K562 (cell line): ENCODE data around the gene ABCC6. TPM values are rescaled to one million over a fixed set of nuclear protein-coding genes. Genes with fewer than 3 reads are reported as not detected.
A peak's percentile ranks its signal among the peaks of the same experiment; 100 is the strongest.

Experiments used
- ATAC-seq: fragments of 200-7000 bp; cut with Tn5 transposase; 3 replicates; pipeline ENCODE4 v1.9.1; 2020; ENCODE audit warnings: moderate library complexity
- BruUV-seq: library from RNA; stranded (reverse); fragments of 400-500 nt; replicated peaks from 2 replicates; lab custom pipeline; 2021; lab: Mats Ljungman, UMichigan
- CTCF ChIA-PET: fragments of 300-600 bp; formaldehyde crosslinking; extraction: SDS; loops from one replicate; lab custom pipeline; 2021; ENCODE audit warnings: low intra/inter-chr PET ratio; lab: Yijun Ruan, JAX
- POLR2A ChIA-PET: fragments of 300-600, 350-650 bp; sonication (Branson Sonifier 250); formaldehyde crosslinking; extraction: SDS; loops from one replicate; lab custom pipeline; 2021; ENCODE audit warnings: antibody characterized with exemption, inconsistent platforms; lab: Yijun Ruan, JAX
- DNase-seq, 4 experiments: peaks; one replicate each; pipeline versions ENCODE4 v3.0.0 to v3.0.0-alpha.2; 2011 to 2018; ENCODE audit warnings: low spot score in 3 of 4, mixed read lengths in 3 of 4; ENCODE audit errors: extremely low read depth in 1 of 4
- FAIRE-seq: peaks from 2 replicates; lab custom pipeline; 2011; peaks lifted over from hg19 to GRCh38; lab: Jason Lieb, UNC
- H2AFZ ChIP-seq: 2 replicates; pipeline ENCODE4 v1.6.0; 2011; ENCODE audit warnings: low read depth, low read length, control low read depth, inconsistent platforms
- H3K27ac ChIP-seq: fragments of 200-600 bp; 3 replicates; pipeline ENCODE4 v1.8.0; 2011; ENCODE audit warnings: low read depth, mild to moderate bottlenecking, control low read depth, inconsistent platforms, low read length, moderate library complexity, mixed read lengths; ENCODE audit errors: extremely low read depth
- H3K27me3 ChIP-seq, 2 experiments: fragments of 300-600 bp in 1 of 2; 2 replicates in 1 of 2; 3 replicates in 1 of 2; pipeline versions ENCODE4 v1.6.0 to v1.8.0; 2011; ENCODE audit warnings: inconsistent platforms in 2 of 2, low read length in 2 of 2, mild to moderate bottlenecking in 1 of 2, mixed read lengths in 1 of 2, moderate library complexity in 1 of 2; ENCODE audit not compliant: control insufficient read depth in 2 of 2, insufficient read depth in 2 of 2
- H3K36me3 ChIP-seq: fragments of 300-600 bp; 3 replicates; pipeline ENCODE4 v1.8.0; 2011; ENCODE audit warnings: mild to moderate bottlenecking, low read length, inconsistent platforms; ENCODE audit not compliant: control insufficient read depth, insufficient read depth
- H3K4me1 ChIP-seq, 2 experiments: fragments of 200-600 bp in 1 of 2; replicated peaks in 1 of 2; 2 replicates in 1 of 2; 3 replicates in 1 of 2; pipeline versions ENCODE4 v1.5.1 to v1.8.0; 2011; ENCODE audit warnings: inconsistent platforms in 2 of 2, low read length in 2 of 2, mild to moderate bottlenecking in 1 of 2, mixed read lengths in 1 of 2, moderate library complexity in 1 of 2; ENCODE audit not compliant: control insufficient read depth in 2 of 2, insufficient read depth in 2 of 2
- H3K4me2 ChIP-seq: 2 replicates; pipeline ENCODE4 v1.6.1; 2011; ENCODE audit warnings: low read length, control low read depth, inconsistent platforms, mixed read lengths; ENCODE audit not compliant: insufficient read depth
- H3K4me3 ChIP-seq: fragments of 200-600 bp; sonication (generic), shearing (Covaris generic); 2 replicates; pipeline ENCODE4 v1.5.1; 2016; ENCODE audit warnings: control low read depth, inconsistent platforms
- H3K79me2 ChIP-seq: fragments of 200-600 bp; 3 replicates; pipeline ENCODE4 v1.8.0; 2011; ENCODE audit warnings: low read length, inconsistent platforms; ENCODE audit not compliant: control insufficient read depth, insufficient read depth
- H3K9ac ChIP-seq, 2 experiments: 2 replicates each; pipeline versions ENCODE4 v1.6.0 to v1.6.1; 2011; ENCODE audit warnings: low read depth in 2 of 2, low read length in 2 of 2, control low read depth in 1 of 2, inconsistent platforms in 1 of 2, mild to moderate bottlenecking in 1 of 2, mixed read lengths in 1 of 2; ENCODE audit not compliant: insufficient read depth in 1 of 2
- H3K9me1 ChIP-seq: one replicate; pipeline ENCODE4 v1.6.0; 2011; ENCODE audit warnings: inconsistent platforms, mild to moderate bottlenecking, low read length, moderate library complexity; ENCODE audit not compliant: control insufficient read depth, insufficient read depth
- H3K9me3 ChIP-seq: replicated peaks from 2 replicates; pipeline ENCODE4 v1.5.1; 2011; ENCODE audit warnings: low read depth, low read length, inconsistent platforms; ENCODE audit not compliant: control insufficient read depth, insufficient read depth
- H4K20me1 ChIP-seq: replicated peaks from 2 replicates; pipeline ENCODE4 v1.6.1; 2011; ENCODE audit warnings: low read length, inconsistent platforms, mixed read lengths; ENCODE audit not compliant: control insufficient read depth, insufficient read depth
- EGR1 ChIP-seq: fragments of 450-650 bp; conservative IDR thresholded peaks from 2 replicates; pipeline ENCODE4 v1.6.1; 2017; ENCODE audit warnings: mild to moderate bottlenecking
- MCM3 ChIP-seq: fragments of 450-650 bp; IDR thresholded peaks from 2 replicates; pipeline ENCODE4 v1.6.1; 2016
- PPARD ChIP-seq: fragments of 250-450 bp; sonication (Bioruptor Pico); IDR thresholded peaks from 2 replicates; pipeline ENCODE4 v1.8.0; 2022; ENCODE audit warnings: inconsistent platforms, mild to moderate bottlenecking, moderate library complexity
- ZKSCAN1 ChIP-seq: fragments of 150-350 bp; IDR thresholded peaks from 2 replicates; pipeline ENCODE4 v1.6.1; 2016; ENCODE audit warnings: low read depth, low read length
- WGBS: fragments of 100-300 bp; shearing (Covaris generic); methylation state at CpG from one replicate; pipeline ENCODE4 v1.1.6; 2016; ENCODE audit warnings: low coverage, mixed read lengths; ENCODE audit not compliant: insufficient coverage; ENCODE audit errors: missing lambda C conversion rate; 5-methylcytosine and 5-hydroxymethylcytosine counted together
- in situ Hi-C: fragments of 300-500 bp; cut with MboI; formaldehyde crosslinking; loops from 4 replicates; pipeline ENCODE4 v1.15.0; 2018; ENCODE audit warnings: inconsistent platforms, mixed read lengths
- intact Hi-C: fragments of 100-400 bp; cut with micrococcal nuclease; formaldehyde crosslinking; loops from 2 replicates; pipeline ENCODE4 v1.14.2; 2022
- polyA plus RNA-seq, 8 experiments: library from polyadenylated mRNA; depleted of rRNA in 4 of 8; stranded (reverse) in 5 of 8; unstranded in 3 of 8; fragments of >200 nt; fragmentation: Nextera tagmentation in 2 of 8; fragmentation: Illumina TruSeq in 1 of 8; extraction: Ambion mirVana in 2 of 8; extraction: Trizol in 1 of 8; gene quantifications; 2 replicates each; pipeline versions ENCODE4 v1.2.1 to v1.2.3, GENCODE V29; 2011 to 2014; ENCODE audit warnings: inconsistent platforms in 1 of 8, missing spikeins in 1 of 8
- total RNA-seq, 7 experiments: library from RNA; depleted of rRNA in 6 of 7; stranded (reverse); fragments of >200 nt in 6 of 7; fragmentation: Illumina TruSeq in 2 of 7; extraction: Trizol in 2 of 7; gene quantifications; 2 replicates each; pipeline versions ENCODE4 v1.2.1 to v1.2.3, GENCODE V29; 2011 to 2021; ENCODE audit warnings: low replicate concordance in 1 of 7
- TF ChIP-seq, protein P1 (sequence below): fragments of 200-800 bp; sonication (Bioruptor generic); IDR thresholded peaks from 2 replicates; pipeline ENCODE4 v1.6.1; 2017; ENCODE audit warnings: missing genetic modification characterization, missing compliant biosample characterization

ABCC6 gene
- total and polyA plus RNA-seq, 9 of the 15 experiments (the other 6 are each of a cell fraction or from before 2014, with no cell fraction given), result 0.03 to 0.46 (median 0.07) TPM; not detected in 4

DNA sequence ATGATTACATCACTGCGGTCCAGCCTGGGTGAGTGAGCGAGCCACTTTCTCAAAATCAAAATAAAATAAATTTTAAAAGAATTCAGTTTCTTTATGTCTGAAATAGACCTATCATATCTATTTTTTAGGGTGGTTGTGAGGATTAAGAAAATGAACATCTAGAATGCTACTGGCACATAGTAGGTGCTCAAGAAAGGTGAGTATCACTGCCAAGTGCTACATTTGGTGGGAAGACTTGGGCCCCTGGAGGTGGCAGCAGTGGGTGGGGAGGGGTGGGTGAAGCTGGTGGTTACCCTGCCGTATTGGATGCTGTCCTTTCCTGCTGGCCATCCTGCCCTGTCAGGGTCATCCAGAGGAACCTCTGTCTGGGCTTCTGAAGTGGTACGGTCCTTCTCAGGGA is 50.3 kb downstream of the ABCC6 start:
- Histone ChIP-seq H3K4me1 (peaks cover 0 to 4% of the 10 kb centered on the region in 2 experiments; a peak in 2 of 5 replicates), H3K27ac (no peak overlapping the region), H3K9me1 (no peaks in the 10 kb centered on the region), H3K79me2 (no peaks in the 10 kb centered on the region), H2AFZ (no peak overlapping the region), H3K27me3 (peaks cover 2 to 5% of the 10 kb centered on the region in 2 experiments; a peak in 2 of 5 replicates), H3K9ac (no peak overlapping the region), H4K20me1 (no peaks in the 10 kb centered on the region), H3K4me2 (no peak overlapping the region), H3K4me3 (no peak overlapping the region), H3K9me3 (peaks cover 6% of the 10 kb centered on the region), H3K36me3 (no peaks in the 10 kb centered on the region)
- intact Hi-C loops (no loop called here), in situ Hi-C loops (no loop called here)
- FAIRE-seq (no peak), ATAC-seq (no peak), DNase-seq (no peak)
- TF ChIP-seq ZKSCAN1, result peak; percentile 73
- TF ChIP-seq PPARD, result no peak
- POLR2A ChIA-PET, result interaction anchor here (1.2 kb wide), 1 partner anchor 89 kb away, joined by 5 read pairs; no protein-coding TSS in a partner anchor
- 7% methylated on average over 4 of the region's 4 CpGs for WGBS
- no TSS peak for BruUV-seq
- CTCF ChIA-PET, result no interaction called here

DNA sequence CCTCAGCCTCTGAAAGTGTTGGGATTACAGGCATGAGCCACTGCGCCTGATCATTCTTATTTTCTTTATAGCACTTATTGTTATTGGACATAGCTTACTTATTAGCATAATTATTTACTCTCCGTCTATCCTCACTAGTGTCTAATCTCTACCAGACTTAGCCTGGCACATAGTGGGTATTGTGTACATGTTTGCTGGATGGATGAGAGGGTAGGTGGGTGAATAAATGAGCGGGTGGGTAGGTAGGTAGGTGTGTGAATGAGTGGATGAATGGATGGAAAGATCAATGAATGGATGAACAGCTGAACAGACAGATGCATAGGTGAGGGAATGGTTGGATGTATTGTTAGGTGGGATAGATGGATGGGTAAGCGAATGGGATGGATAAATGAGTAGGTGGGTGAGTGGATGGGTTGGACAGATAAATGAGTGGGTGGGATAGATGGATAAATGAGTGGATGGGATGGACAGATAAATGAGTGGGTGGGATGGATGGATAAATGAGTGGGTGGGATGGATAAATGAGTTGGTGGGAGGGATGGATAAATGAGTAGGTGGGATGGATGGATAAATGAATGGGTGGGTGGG is 51.9 kb downstream of the ABCC6 start:
- TF ChIP-seq MCM3 (0 out of 2 replicates have a peak, but pooled peaks have one; percentile 41), EGR1 (peak; percentile 62)
- TF ChIP-seq, protein P1, sequence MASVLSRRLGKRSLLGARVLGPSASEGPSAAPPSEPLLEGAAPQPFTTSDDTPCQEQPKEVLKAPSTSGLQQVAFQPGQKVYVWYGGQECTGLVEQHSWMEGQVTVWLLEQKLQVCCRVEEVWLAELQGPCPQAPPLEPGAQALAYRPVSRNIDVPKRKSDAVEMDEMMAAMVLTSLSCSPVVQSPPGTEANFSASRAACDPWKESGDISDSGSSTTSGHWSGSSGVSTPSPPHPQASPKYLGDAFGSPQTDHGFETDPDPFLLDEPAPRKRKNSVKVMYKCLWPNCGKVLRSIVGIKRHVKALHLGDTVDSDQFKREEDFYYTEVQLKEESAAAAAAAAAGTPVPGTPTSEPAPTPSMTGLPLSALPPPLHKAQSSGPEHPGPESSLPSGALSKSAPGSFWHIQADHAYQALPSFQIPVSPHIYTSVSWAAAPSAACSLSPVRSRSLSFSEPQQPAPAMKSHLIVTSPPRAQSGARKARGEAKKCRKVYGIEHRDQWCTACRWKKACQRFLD, result no peak
- Histone ChIP-seq H4K20me1 (no peaks in the 10 kb centered on the region), H3K9ac (no peak overlapping the region), H3K79me2 (no peaks in the 10 kb centered on the region), H3K27me3 (peaks cover 2 to 5% of the 10 kb centered on the region in 2 experiments; a peak in 2 of 5 replicates), H3K36me3 (no peaks in the 10 kb centered on the region), H3K4me3 (no peak overlapping the region), H3K4me2 (no peak overlapping the region), H3K27ac (no peak overlapping the region), H3K9me3 (peaks cover 5% of the 10 kb centered on the region), H3K4me1 (peaks cover 0 to 4% of the 10 kb centered on the region in 2 experiments; a peak in 2 of 5 replicates), H2AFZ (no peak overlapping the region), H3K9me1 (no peaks in the 10 kb centered on the region)
- no peak for FAIRE-seq
- in situ Hi-C loops, result no loop called here
- ATAC-seq, result no peak
- ChIA-PET CTCF (no interaction called here), POLR2A (no interaction called here)
- BruUV-seq, result no TSS peak
- WGBS, result 1% methylated on average over 4 of the region's 4 CpGs
- DNase-seq, result no peak
- intact Hi-C loops, result no loop called here
